OCI-LY1 (cell line): ENCODE data around the gene EFCAB7.

Experiments
- H2AFZ ChIP-seq: fragments of 200-600 bp; sonication (generic), shearing (Covaris generic); 2 replicates; pipeline ENCODE4 v1.6.0; 2014; ENCODE audit warnings: antibody characterized with exemption, mild to moderate bottlenecking, low read length
- H3F3A ChIP-seq: fragments of 200-600 bp; sonication (generic), shearing (Covaris generic); 2 replicates; pipeline ENCODE4 v1.6.0; 2014; ENCODE audit warnings: mild to moderate bottlenecking, antibody characterized with exemption, low read length, moderate library complexity; ENCODE audit not compliant: insufficient read depth
- H3K27ac ChIP-seq: fragments of 200-600 bp; sonication (generic); 2 replicates; pipeline ENCODE4 v1.5.1; 2014; ENCODE audit warnings: low read length, mixed run types, mild to moderate bottlenecking, low read depth; ENCODE audit not compliant: poor library complexity, severe bottlenecking
- H3K27me3 ChIP-seq: fragments of 200-600 bp; sonication (generic); 2 replicates; pipeline ENCODE4 v1.6.0; 2014; ENCODE audit warnings: antibody characterized with exemption, mild to moderate bottlenecking, low read length, moderate library complexity; ENCODE audit not compliant: insufficient read depth
- H3K36me3 ChIP-seq: fragments of 200-600 bp; sonication (generic); 2 replicates; pipeline ENCODE4 v1.6.1; 2014; ENCODE audit warnings: mild to moderate bottlenecking, antibody characterized with exemption, low read length, moderate library complexity, mixed read lengths; ENCODE audit not compliant: insufficient read depth
- H3K4me1 ChIP-seq: fragments of 200-600 bp; sonication (generic); 2 replicates; pipeline ENCODE4 v1.5.1; 2014; ENCODE audit warnings: mild to moderate bottlenecking, low read length, moderate library complexity; ENCODE audit not compliant: insufficient read depth, severe bottlenecking
- H3K4me2 ChIP-seq: fragments of 200-600 bp; sonication (generic), shearing (Covaris generic); 2 replicates; pipeline ENCODE4 v1.6.1; 2014; ENCODE audit warnings: low read length
- H3K4me3 ChIP-seq: fragments of 200-600 bp; sonication (generic); 2 replicates; pipeline ENCODE4 v1.5.1; 2014; ENCODE audit warnings: low read length, low read depth, mild to moderate bottlenecking, mixed read lengths; ENCODE audit not compliant: poor library complexity, severe bottlenecking
- H3K79me2 ChIP-seq: fragments of 200-600 bp; shearing (Covaris generic); 2 replicates; pipeline ENCODE4 v1.6.1; 2016; ENCODE audit warnings: mixed run types, low read length, mixed read lengths; ENCODE audit not compliant: insufficient read depth
- H3K9ac ChIP-seq: fragments of 200-600 bp; sonication (generic), shearing (Covaris generic); 2 replicates; pipeline ENCODE4 v1.6.1; 2014; ENCODE audit warnings: mild to moderate bottlenecking, low read length, mixed read lengths
- H3K9me2 ChIP-seq: fragments of 200-600 bp; sonication (generic), shearing (Covaris generic); 2 replicates; pipeline ENCODE4 v1.6.1; 2014; ENCODE audit warnings: low read depth, mild to moderate bottlenecking, low read length, mixed read lengths
- H3K9me3 ChIP-seq: fragments of 200-600 bp; shearing (Covaris generic); 2 replicates; pipeline ENCODE4 v1.6.1; 2014; ENCODE audit warnings: low read length, mixed read lengths
- H4K20me1 ChIP-seq: fragments of 200-600 bp; sonication (generic), shearing (Covaris generic); 2 replicates; pipeline ENCODE4 v1.6.0; 2016; ENCODE audit warnings: mild to moderate bottlenecking, low read length; ENCODE audit not compliant: insufficient read depth
- EZH2 ChIP-seq: fragments of 200-600 bp; sonication (generic), shearing (Covaris generic); IDR thresholded peaks from 2 replicates; pipeline ENCODE4 v1.8.0; 2017; ENCODE audit warnings: borderline replicate concordance, mixed run types, mild to moderate bottlenecking, antibody characterized with exemption, low read length, moderate library complexity, mixed read lengths
- TF ChIP-seq, protein P1 (sequence below): fragments of 200-600 bp; sonication (generic), shearing (Covaris generic); IDR thresholded peaks from 2 replicates; pipeline ENCODE4 v1.5.1; 2017; ENCODE audit warnings: mild to moderate bottlenecking, antibody characterized with exemption, low read length, moderate library complexity, mixed read lengths

EFCAB7 gene

DNA sequence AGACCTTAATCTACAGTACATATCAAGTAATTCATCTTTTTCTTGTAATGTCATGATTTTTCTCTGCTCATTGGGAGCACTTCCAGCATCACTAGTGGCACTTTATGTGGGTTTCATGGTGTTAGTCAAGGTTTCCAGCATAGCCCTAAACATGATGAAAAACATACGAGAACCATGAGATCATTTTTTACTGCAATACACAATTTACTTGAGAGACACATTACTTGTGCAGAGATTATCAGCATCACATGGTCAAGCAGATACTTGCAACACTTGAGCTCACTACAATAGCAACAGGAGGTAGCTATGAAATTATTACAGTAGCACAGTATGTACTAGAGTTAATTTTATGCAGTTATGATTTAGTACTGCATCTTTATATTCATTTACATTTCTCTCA, 36.7 kb upstream of the EFCAB7 start:
- no peak overlapping the region for H2AFZ ChIP-seq
- no peak overlapping the region for H3K9ac ChIP-seq
- H3K4me1 ChIP-seq, result no peaks in the 10 kb centered on the region
- H3F3A ChIP-seq, result no peaks in the 10 kb centered on the region
- H4K20me1 ChIP-seq, result no peaks in the 10 kb centered on the region
- no peak overlapping the region for H3K27ac ChIP-seq
- H3K9me3 ChIP-seq, result no peaks in the 10 kb centered on the region
- no peaks in the 10 kb centered on the region for H3K79me2 ChIP-seq
- H3K4me3 ChIP-seq, result no peak overlapping the region
- no peaks in the 10 kb centered on the region for H3K9me2 ChIP-seq
- TF ChIP-seq, protein P1, sequence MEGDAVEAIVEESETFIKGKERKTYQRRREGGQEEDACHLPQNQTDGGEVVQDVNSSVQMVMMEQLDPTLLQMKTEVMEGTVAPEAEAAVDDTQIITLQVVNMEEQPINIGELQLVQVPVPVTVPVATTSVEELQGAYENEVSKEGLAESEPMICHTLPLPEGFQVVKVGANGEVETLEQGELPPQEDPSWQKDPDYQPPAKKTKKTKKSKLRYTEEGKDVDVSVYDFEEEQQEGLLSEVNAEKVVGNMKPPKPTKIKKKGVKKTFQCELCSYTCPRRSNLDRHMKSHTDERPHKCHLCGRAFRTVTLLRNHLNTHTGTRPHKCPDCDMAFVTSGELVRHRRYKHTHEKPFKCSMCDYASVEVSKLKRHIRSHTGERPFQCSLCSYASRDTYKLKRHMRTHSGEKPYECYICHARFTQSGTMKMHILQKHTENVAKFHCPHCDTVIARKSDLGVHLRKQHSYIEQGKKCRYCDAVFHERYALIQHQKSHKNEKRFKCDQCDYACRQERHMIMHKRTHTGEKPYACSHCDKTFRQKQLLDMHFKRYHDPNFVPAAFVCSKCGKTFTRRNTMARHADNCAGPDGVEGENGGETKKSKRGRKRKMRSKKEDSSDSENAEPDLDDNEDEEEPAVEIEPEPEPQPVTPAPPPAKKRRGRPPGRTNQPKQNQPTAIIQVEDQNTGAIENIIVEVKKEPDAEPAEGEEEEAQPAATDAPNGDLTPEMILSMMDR, result no peak
- TF ChIP-seq EZH2, result no peak
- no peak overlapping the region for H3K4me2 ChIP-seq
- no peaks in the 10 kb centered on the region; the same call in 1 of the 2 replicates for H3K36me3 ChIP-seq
- H3K27me3 ChIP-seq, result no peaks in the 10 kb centered on the region

DNA sequence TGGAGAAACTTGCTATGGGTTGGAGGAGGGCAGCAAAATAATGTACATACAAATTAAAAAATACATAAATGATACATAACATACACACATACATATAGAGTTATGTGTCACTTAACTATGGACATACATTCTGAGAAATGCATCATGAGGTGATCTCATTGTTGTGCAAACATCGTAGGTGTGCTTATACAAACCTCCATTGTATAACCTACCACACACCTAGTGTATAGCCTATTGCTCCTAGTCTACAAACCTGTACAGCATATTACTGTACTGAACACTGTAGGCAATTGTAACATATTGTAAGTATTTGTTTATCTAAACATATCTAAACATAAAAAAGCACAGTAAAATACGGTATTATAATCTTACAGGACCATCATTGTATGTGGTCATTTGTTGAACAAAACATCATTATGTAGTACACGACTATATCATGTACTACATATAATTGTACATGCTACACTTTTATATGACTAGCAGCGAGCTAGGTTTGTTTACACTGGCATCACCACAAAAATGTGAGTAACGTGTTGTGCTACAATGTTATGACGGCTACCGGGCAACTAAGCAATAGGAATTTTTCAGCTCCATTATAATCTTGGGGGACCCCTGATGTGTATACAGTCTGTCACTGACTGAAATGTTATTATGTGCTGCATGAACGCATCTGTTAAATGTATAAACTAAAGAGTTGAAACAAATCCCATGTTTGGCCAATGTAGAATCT, 35.8 kb upstream of the EFCAB7 start:
- no peaks in the 10 kb centered on the region for H4K20me1 ChIP-seq
- H3K9ac ChIP-seq, result no peak overlapping the region
- H3K79me2 ChIP-seq, result no peaks in the 10 kb centered on the region
- H3K27ac ChIP-seq, result no peak overlapping the region
- TF ChIP-seq EZH2, result no peak
- TF ChIP-seq, protein P1, result no peak
- no peak overlapping the region for H2AFZ ChIP-seq
- no peaks in the 10 kb centered on the region; the same call in 1 of the 2 replicates for H3K36me3 ChIP-seq
- H3K9me3 ChIP-seq, result no peaks in the 10 kb centered on the region
- H3F3A ChIP-seq, result no peaks in the 10 kb centered on the region
- no peaks in the 10 kb centered on the region for H3K9me2 ChIP-seq
- H3K4me1 ChIP-seq, result no peaks in the 10 kb centered on the region
- H3K4me3 ChIP-seq, result no peak overlapping the region
- H3K4me2 ChIP-seq, result no peak overlapping the region
- H3K27me3 ChIP-seq, result no peaks in the 10 kb centered on the region

DNA sequence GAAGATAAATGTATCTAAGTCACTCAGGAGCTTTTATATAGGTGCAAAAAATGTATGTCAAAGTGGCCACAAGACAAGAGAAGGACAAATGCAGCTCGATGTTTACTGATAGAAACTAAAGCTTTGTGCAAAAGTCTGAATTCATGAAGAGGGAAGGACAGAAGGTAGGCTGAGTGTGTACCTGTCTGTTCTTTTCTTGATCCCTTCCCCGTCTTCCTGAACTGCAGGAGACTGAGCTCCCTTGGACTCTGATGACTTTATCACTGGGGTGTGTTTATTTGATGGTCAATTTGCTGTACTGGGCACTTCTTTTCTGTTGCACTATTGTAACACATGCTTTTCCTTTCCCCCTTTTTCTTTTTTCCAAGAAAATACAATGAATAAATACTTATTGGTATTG, 25.7 kb upstream of the EFCAB7 start:
- Histone ChIP-seq H3K27me3 (no peaks in the 10 kb centered on the region), H3F3A (no peaks in the 10 kb centered on the region), H3K4me2 (no peak overlapping the region), H4K20me1 (no peaks in the 10 kb centered on the region), H3K9ac (no peak overlapping the region), H3K4me3 (no peak overlapping the region), H3K4me1 (no peaks in the 10 kb centered on the region), H3K9me2 (no peaks in the 10 kb centered on the region), H2AFZ (no peak overlapping the region), H3K9me3 (0 out of 2 replicates have a peak, but pooled peaks cover 2% of the 10 kb centered on the region), H3K27ac (no peak overlapping the region), H3K36me3 (peaks cover 16% of the 10 kb centered on the region), H3K79me2 (0 out of 2 replicates have a peak, but pooled peaks cover 3% of the 10 kb centered on the region)
- TF ChIP-seq EZH2, result no peak
- TF ChIP-seq, protein P1, result no peak
